Lower lobe of right lung (tissue), 2 donors: ENCODE measurements around the gene CACNA1C. TPM values are rescaled to one million over a fixed set of nuclear protein-coding genes. Genes with fewer than 3 reads are reported as not detected.
A peak's percentile ranks its signal among the peaks of the same experiment; 100 is the strongest.

ENCODE experiments used
- ATAC-seq, 2 donors: fragments of 200-7000 bp; cut with Tn5 transposase; one replicate each; pipeline ENCODE4 v1.9.1; 2020 to 2022; ENCODE audit warnings: mild to moderate bottlenecking in 2 of 2, moderate library complexity in 2 of 2
- DNase-seq: peaks from one replicate; pipeline ENCODE4 v3.0.0-alpha.2; 2020
- H3K27ac ChIP-seq: fragments of 200-600 bp; one replicate; pipeline ENCODE4 v1.8.0; 2022
- H3K27me3 ChIP-seq: fragments of 200-600 bp; one replicate; pipeline ENCODE4 v1.8.0; 2022; ENCODE audit warnings: low read depth
- H3K36me3 ChIP-seq: fragments of 200-600 bp; one replicate; pipeline ENCODE4 v1.8.0; 2022; ENCODE audit warnings: mild to moderate bottlenecking
- H3K4me1 ChIP-seq: fragments of 200-600 bp; one replicate; pipeline ENCODE4 v1.8.0; 2022
- H3K4me3 ChIP-seq: fragments of 200-600 bp; one replicate; pipeline ENCODE4 v1.8.0; 2022; ENCODE audit warnings: mild to moderate bottlenecking
- H3K9me3 ChIP-seq: fragments of 200-600 bp; one replicate; pipeline ENCODE4 v1.8.0; 2022
- intact Hi-C: fragments of 100-400 bp; cut with DNase I; formaldehyde crosslinking; loops from one replicate; pipeline ENCODE4 v1.11.0; 2022
- total RNA-seq: library from RNA; stranded (reverse); fragmentation: NEBNext Ultra II Directional; extraction: Animal tissue kit (Norgen Biotek cat#: 25700); gene quantifications from one replicate; pipeline ENCODE4 v1.2.1, GENCODE V29; 2021
- TF ChIP-seq, protein P1 (sequence below): fragments of 200-600 bp; IDR thresholded peaks from one replicate; pipeline ENCODE4 v1.8.0; 2022; ENCODE audit warnings: antibody characterized with exemption, mild to moderate bottlenecking
- donor health status: DM: no; HTN: yes; CAD: no; lungs with severe emphysema.

Gene CACNA1C
- total RNA-seq, 1 donor from 2014 or later = 8.4 TPM

DNA sequence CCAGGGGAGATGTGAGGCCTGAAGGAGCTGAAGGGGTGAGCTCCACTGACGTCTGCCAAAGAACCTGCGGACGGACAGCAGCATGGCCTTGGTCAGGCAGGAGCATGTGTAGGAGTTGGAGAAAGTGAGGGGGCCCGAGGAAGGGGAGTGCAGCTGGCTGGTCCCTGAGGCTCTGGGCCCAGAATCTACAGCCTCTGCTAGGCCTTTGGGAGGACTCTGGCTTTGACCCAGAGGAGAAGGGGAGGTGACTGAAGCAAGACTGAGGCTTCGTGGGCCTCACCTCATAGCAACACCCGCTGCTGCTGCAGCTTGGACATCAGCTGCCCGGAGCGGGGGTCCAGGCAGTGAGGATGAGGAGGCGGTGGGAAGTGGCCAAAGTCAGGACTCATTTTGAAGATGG, 525.4 kb downstream of the CACNA1C start:
- peaks cover 10% of the 10 kb centered on the region for H3K27me3 ChIP-seq
- intact Hi-C loops = no loop called here
- no peak overlapping the region for H3K27ac ChIP-seq
- no peaks in the 10 kb centered on the region for H3K9me3 ChIP-seq
- ATAC-seq (no peak), DNase-seq (no peak)
- peaks cover 11% of the 10 kb centered on the region for H3K4me1 ChIP-seq
- H3K4me3 ChIP-seq = no peak overlapping the region
- TF ChIP-seq, protein P1, sequence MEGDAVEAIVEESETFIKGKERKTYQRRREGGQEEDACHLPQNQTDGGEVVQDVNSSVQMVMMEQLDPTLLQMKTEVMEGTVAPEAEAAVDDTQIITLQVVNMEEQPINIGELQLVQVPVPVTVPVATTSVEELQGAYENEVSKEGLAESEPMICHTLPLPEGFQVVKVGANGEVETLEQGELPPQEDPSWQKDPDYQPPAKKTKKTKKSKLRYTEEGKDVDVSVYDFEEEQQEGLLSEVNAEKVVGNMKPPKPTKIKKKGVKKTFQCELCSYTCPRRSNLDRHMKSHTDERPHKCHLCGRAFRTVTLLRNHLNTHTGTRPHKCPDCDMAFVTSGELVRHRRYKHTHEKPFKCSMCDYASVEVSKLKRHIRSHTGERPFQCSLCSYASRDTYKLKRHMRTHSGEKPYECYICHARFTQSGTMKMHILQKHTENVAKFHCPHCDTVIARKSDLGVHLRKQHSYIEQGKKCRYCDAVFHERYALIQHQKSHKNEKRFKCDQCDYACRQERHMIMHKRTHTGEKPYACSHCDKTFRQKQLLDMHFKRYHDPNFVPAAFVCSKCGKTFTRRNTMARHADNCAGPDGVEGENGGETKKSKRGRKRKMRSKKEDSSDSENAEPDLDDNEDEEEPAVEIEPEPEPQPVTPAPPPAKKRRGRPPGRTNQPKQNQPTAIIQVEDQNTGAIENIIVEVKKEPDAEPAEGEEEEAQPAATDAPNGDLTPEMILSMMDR = no peak
- H3K36me3 ChIP-seq = no peaks in the 10 kb centered on the region

DNA sequence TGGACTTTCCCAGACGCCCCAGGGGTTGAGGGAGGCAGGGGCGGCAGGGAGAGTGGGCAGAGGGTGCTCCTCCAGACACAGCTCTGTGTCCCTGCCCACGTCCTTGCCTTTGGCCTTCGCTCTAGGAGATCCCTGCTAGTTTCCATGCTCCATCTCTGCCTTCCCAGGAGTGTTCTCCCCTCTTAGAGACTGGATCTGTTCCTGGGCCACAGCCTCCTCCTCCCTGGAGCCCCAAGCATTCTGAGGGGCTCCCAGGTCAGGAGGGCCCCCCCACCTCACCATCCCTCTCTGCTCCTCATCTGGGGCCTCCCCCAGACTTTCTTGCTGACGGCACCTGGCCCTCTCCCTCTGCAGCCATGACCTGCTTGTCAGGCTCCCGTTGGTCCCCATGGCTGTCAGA, 526.0 kb downstream of the CACNA1C start:
- H3K9me3 ChIP-seq = no peaks in the 10 kb centered on the region
- no peak overlapping the region for H3K4me3 ChIP-seq
- TF ChIP-seq, protein P1 = no peak
- intact Hi-C loops = no loop called here
- H3K4me1 ChIP-seq = peaks cover 13% of the 10 kb centered on the region
- ATAC-seq (no peak), DNase-seq (no peak)
- H3K27ac ChIP-seq = no peak overlapping the region
- no peaks in the 10 kb centered on the region for H3K36me3 ChIP-seq
- H3K27me3 ChIP-seq = peaks cover 12% of the 10 kb centered on the region

DNA sequence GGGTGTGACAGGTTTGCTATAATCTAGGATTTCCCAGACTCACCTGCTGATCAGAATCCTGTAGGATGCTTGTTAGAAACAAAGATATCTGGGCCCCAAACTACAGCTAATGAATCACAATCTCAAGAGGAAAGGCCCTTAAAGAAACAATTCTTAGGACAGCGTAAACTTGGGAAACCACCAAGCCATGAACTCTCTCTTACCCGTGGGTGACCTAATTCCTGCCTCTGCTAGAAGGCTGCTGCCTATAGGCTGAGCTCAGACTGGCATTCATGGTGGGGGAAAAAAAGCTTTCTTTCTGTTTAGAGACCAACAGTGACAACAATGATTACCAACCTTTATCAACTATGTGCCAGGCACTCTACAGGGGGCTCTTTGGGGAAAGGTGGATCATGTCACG, 528.0 kb downstream of the CACNA1C start:
- DNase-seq (no peak), ATAC-seq (no peak)
- peaks cover 13% of the 10 kb centered on the region for H3K4me1 ChIP-seq
- H3K36me3 ChIP-seq = no peaks in the 10 kb centered on the region
- H3K4me3 ChIP-seq = no peak overlapping the region
- H3K27me3 ChIP-seq = peaks cover 12% of the 10 kb centered on the region
- TF ChIP-seq, protein P1 = no peak
- intact Hi-C loops = no loop called here
- no peak overlapping the region for H3K27ac ChIP-seq
- H3K9me3 ChIP-seq = no peaks in the 10 kb centered on the region

DNA sequence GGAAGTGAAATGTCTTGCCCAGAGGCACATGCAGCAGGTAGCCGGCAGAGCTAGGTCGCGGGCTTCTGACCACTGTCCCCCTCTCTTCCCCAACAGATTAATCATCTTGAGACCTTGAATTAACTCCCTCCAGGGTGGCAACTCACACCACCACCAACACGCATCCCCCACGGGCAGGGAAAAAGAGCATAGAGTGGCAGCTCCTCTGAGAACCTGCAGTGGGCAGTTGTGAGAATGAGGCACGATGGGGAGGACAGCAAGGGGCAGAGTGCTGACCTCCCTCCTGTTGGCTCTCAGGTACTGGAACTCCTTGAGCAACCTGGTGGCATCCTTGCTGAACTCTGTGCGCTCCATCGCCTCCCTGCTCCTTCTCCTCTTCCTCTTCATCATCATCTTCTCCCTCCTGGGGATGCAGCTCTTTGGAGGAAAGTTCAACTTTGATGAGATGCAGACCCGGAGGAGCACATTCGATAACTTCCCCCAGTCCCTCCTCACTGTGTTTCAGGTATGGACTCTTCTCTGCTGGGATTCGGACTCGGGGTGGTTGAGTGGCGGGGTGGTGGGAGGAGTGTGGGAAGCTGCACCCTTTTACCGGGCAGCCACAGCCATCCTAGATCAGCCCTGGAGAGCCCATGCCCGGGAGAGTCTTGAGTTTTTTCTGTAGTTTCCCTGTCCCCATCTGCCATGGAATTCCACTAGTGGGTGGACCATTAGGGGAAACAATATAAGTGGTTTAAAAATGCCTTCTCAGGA, 528.7 kb downstream of the CACNA1C start:
- H3K27ac ChIP-seq = no peak overlapping the region
- peaks cover 13% of the 10 kb centered on the region for H3K4me1 ChIP-seq
- H3K27me3 ChIP-seq = peaks cover 12% of the 10 kb centered on the region
- no peak for DNase-seq
- H3K4me3 ChIP-seq = no peak overlapping the region
- intact Hi-C loops = no loop called here
- H3K9me3 ChIP-seq = no peaks in the 10 kb centered on the region
- no peaks in the 10 kb centered on the region for H3K36me3 ChIP-seq
- ATAC-seq = no peak
- TF ChIP-seq, protein P1 = no peak

DNA sequence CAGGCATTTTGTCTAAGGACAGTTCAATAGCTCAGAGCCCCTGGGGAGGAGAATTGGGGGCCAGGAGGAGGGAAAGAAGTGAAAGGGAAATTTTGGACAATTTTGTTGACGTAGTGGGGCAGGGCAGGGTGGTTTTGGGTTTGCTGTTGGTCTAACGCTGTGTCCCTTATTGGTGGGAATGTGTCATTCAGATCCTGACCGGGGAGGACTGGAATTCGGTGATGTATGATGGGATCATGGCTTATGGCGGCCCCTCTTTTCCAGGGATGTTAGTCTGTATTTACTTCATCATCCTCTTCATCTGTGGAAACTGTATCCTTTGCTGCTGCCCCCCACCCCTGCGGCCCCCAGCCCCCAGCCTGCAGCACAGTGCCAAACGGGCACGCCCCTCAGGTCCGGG, 529.8 kb downstream of the CACNA1C start:
- H3K4me3 ChIP-seq = no peak overlapping the region
- peaks cover 13% of the 10 kb centered on the region for H3K4me1 ChIP-seq
- ATAC-seq (peak in 1 of 2 donors; percentile 6), DNase-seq (no peak)
- peaks cover 12% of the 10 kb centered on the region for H3K27me3 ChIP-seq
- H3K9me3 ChIP-seq = no peaks in the 10 kb centered on the region
- TF ChIP-seq, protein P1 = no peak
- H3K36me3 ChIP-seq = no peaks in the 10 kb centered on the region
- no peak overlapping the region for H3K27ac ChIP-seq
- intact Hi-C loops = no loop called here
